Muscle of leg (tissue), 11 donors: Measurements from ENCODE around the gene COTL1. TPM values are rescaled to one million over a fixed set of nuclear protein-coding genes. Genes with fewer than 3 reads are reported as not detected.

Experiments used
- DNase-seq: peaks from one replicate; pipeline ENCODE4 v3.0.0; 2013
- H3K27ac ChIP-seq: one replicate; pipeline ENCODE4 v1.5.1; 2013; ENCODE audit warnings: mild to moderate bottlenecking, low read length, control low read depth
- H3K27me3 ChIP-seq: one replicate; pipeline ENCODE4 v1.6.1; 2013; ENCODE audit warnings: low read length; ENCODE audit not compliant: control insufficient read depth, insufficient read depth
- H3K36me3 ChIP-seq: one replicate; pipeline ENCODE4 v1.6.1; 2013; ENCODE audit warnings: low read length; ENCODE audit not compliant: control insufficient read depth, insufficient read depth
- H3K4me1 ChIP-seq: one replicate; pipeline ENCODE4 v1.6.1; 2013; ENCODE audit warnings: low read length; ENCODE audit not compliant: control insufficient read depth, insufficient read depth
- H3K4me3 ChIP-seq: one replicate; pipeline ENCODE4 v1.5.1; 2013; ENCODE audit warnings: low read length, control low read depth
- H3K9me3 ChIP-seq: replicated peaks from 2 replicates; pipeline ENCODE4 v1.6.1; 2013; ENCODE audit warnings: low read depth, low read length; ENCODE audit not compliant: control insufficient read depth
- WGBS: methylation state at CpG from one replicate; pipeline ENCODE4 v1.1.5; 2013; ENCODE audit warnings: missing lambda C conversion rate; ENCODE audit not compliant: insufficient coverage; 5-methylcytosine and 5-hydroxymethylcytosine counted together
- polyA plus RNA-seq, 8 donors: library from polyadenylated mRNA; unstranded; fragments of 120-200 nt; gene quantifications; one replicate each; pipeline versions ENCODE4 v1.2.1 to v1.2.3, GENCODE V29; 2013; ENCODE audit warnings: inconsistent platforms in 1 of 8, low replicate concordance in 1 of 8; ENCODE audit not compliant: insufficient read length in 8 of 8, insufficient read depth in 1 of 8
- total RNA-seq: library from RNA; stranded (reverse); fragments of 120-200 nt; gene quantifications from one replicate; pipeline ENCODE4 v1.2.4, GENCODE V29; 2013

COTL1 gene
- total and polyA plus RNA-seq, 9 donors, result 17.8 to 50.5 (median 32.9) TPM

DNA sequence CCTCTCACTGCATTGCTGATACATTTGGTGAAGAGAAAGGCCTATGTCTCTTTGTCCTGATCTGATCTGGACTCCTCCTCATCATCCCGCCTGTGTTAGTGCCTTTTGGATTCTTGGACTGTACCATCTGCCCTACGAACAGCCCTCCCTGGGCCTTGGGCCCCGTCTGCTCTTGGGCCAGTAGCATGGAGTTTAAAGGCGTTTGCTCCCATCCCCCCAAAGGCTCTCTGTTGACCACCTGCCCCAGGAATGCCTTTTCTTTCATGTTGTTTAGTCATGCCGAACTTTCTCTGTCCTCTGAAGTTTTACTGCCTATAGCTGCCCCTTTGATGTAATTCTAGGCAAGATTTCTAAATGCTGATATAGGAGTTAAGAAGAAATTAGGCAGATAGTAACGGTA, 82.5 kb downstream of the COTL1 start:
- no peak overlapping the region for H3K4me3 ChIP-seq
- no peak for DNase-seq
- H3K27ac ChIP-seq, result no peak overlapping the region
- peaks cover 2% of the 10 kb centered on the region for H3K27me3 ChIP-seq
- no peaks in the 10 kb centered on the region for H3K36me3 ChIP-seq
- H3K4me1 ChIP-seq, result peaks cover 26% of the 10 kb centered on the region
- H3K9me3 ChIP-seq, result no peaks in the 10 kb centered on the region
- WGBS, result 86% methylated on average over 4 of the region's 6 CpGs

DNA sequence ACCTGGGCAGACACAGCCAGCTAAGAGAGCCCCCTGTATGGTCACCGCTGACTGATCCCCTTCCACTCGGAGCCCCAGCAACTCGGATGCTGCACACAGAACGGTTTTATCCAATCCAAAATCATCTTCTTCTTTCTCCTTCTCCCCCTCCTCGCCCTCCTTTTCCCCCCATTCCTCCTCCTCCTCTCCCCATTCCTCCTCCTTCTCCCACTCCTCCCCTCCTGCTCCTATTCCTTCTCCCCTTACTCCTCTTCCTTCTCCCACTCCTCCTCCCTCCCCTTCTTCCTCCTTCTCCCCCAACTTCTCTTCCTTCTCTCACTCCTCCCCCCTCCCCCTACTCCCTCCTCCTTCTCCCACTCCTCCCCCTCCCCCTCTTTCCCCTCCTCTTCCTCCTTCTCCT, 83.1 kb downstream of the COTL1 start:
- H3K36me3 ChIP-seq, result no peaks in the 10 kb centered on the region
- no peak overlapping the region for H3K27ac ChIP-seq
- no peak overlapping the region for H3K4me3 ChIP-seq
- peaks cover 2% of the 10 kb centered on the region for H3K27me3 ChIP-seq
- H3K9me3 ChIP-seq, result peaks cover 3% of the 10 kb centered on the region
- peaks cover 26% of the 10 kb centered on the region for H3K4me1 ChIP-seq
- 82% methylated on average over 5 of the region's 5 CpGs for WGBS
- DNase-seq, result no peak

DNA sequence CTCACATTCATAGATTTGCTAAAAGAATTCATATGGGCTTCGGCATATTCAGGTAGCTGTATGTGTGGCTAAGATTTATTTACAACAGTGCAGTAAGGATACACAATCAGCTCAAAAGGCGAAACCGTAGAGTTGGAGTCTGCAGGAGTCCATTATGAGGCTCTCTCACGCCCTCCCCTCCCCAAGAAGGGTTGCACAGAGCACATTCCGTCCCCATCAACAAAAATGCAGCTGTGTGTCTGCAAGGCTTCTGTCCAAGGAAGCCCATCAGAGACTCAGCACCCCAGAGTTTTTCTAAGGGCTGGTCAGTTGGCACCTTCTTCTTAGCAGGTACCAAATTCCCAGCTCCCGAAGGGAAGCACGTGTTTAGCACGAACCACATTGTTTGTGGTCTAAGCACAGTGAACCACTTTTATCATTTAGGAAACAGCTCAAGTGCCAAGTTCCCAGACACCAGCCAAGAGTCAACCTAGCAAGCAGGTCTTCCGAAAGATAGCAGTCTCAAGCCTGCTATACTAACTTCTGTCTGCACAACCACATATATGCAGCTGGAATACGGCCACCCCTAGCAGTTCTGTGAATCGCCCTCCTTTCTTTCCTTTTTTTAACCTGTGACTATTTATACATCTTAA, 84.9 kb downstream of the COTL1 start:
- no peak for DNase-seq
- peaks cover 2% of the 10 kb centered on the region for H3K27me3 ChIP-seq
- WGBS, result 61% methylated on average over 6 of the region's 11 CpGs
- no peak overlapping the region for H3K4me3 ChIP-seq
- H3K9me3 ChIP-seq, result peaks cover 7% of the 10 kb centered on the region
- no peaks in the 10 kb centered on the region for H3K36me3 ChIP-seq
- peak overlapping the region; percentile 60 for H3K27ac ChIP-seq
- H3K4me1 ChIP-seq, result peaks cover 30% of the 10 kb centered on the region

DNA sequence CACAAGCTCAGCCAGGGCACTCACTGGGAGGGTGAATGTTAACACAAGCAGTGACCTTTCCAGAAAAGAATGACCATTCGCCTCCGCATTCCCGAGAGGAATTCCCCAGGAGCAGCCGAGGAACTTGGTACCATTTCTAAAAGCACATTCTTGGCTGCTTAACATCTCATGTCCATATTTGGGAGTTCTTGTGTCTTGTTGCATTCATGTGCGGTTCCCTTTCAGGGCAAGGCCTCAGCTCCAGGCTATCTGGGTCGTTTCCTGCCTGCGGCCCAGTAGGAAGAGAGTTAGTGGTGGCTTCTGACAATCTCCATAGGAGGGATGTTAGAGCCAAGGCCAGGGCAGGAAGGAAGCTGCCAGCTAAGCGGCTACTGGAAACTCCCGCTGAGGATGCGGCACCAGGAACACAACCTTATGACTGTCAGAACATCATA, 85.6 kb downstream of the COTL1 start:
- Histone ChIP-seq H3K4me3 (no peak overlapping the region), H3K4me1 (peaks cover 33% of the 10 kb centered on the region), H3K9me3 (peaks cover 7% of the 10 kb centered on the region), H3K36me3 (no peaks in the 10 kb centered on the region), H3K27ac (peak overlapping the region; percentile 60), H3K27me3 (peaks cover 2% of the 10 kb centered on the region)
- 0% methylated on average over 4 of the region's 10 CpGs for WGBS
- peak; percentile 92 for DNase-seq

DNA sequence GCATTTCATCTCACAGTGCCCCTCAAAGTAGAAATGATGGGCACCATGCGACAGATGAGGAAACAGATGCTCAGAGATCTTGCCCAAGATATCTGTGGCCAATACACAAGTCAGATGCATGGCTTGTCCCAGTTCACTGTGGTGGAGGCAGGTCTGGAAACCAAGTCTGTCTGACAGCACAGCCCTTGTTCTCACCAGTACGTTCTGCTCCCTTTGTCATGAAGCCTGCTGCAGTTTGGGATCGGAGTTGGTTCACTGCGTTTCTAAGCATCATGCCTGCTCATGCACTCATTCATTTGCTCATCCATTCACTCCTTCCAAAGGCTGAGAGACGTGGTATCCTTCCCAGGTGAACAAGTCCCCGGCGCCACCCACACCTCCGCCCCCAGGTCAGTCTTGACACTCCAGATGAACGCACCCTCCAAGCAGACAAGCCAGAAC, 86.2 kb downstream of the COTL1 start:
- Histone ChIP-seq H3K27me3 (peaks cover 2% of the 10 kb centered on the region), H3K27ac (peak overlapping the region; percentile 60), H3K4me3 (no peak overlapping the region), H3K36me3 (no peaks in the 10 kb centered on the region), H3K9me3 (peaks cover 7% of the 10 kb centered on the region), H3K4me1 (peaks cover 35% of the 10 kb centered on the region)
- 48% methylated on average over 3 of the region's 9 CpGs for WGBS
- DNase-seq, result peak; percentile 35

DNA sequence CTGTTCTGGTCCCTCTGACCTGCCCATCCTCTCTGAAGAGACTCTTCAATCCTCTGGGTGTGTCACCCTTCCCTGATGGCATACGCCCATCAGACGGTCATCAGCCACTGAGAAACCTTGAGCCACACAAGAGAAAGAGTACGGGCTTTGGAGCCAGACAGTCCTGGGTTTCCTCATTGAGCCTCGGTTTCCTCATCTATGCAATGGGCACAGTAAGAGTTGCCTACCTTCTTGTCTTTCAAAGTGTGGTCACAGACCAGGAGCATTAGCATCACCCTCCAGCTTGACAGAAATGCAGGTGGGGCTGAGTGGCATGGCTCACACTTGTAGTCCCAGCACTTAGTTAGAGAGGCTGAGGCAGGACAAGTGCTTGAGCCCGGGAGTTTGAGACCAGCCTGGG, 87.3 kb downstream of the COTL1 start:
- no peak overlapping the region for H3K4me3 ChIP-seq
- H3K27ac ChIP-seq, result no peak overlapping the region
- H3K4me1 ChIP-seq, result peaks cover 39% of the 10 kb centered on the region
- WGBS, result 95% methylated on average over 4 of the region's 5 CpGs
- no peak for DNase-seq
- H3K36me3 ChIP-seq, result no peaks in the 10 kb centered on the region
- H3K27me3 ChIP-seq, result peaks cover 2% of the 10 kb centered on the region
- H3K9me3 ChIP-seq, result peaks cover 7% of the 10 kb centered on the region

DNA sequence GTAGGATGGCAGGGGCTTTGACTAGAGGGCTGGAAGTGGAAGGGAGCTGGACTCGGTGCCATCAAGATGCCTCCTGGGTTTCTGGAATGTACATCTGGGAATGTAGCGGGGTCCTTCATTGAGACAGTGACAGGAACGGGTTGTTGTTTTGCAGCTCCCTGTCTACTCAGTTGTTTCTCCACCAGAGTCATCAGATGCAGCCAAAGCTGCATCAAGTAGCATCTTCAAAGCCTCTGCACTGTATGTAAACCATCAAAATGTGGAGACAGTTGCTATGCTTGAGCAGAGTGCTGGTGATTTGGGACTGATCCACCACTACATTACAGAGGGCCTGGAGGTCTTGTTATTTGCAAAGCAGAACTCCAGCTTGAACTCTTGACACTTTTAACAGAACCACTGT, 88.3 kb downstream of the COTL1 start:
- WGBS, result no CpG with 5 or more reads among the region's 3 CpGs
- Histone ChIP-seq H3K36me3 (no peaks in the 10 kb centered on the region), H3K4me1 (peaks cover 39% of the 10 kb centered on the region), H3K27ac (no peak overlapping the region), H3K4me3 (no peak overlapping the region), H3K9me3 (peaks cover 7% of the 10 kb centered on the region), H3K27me3 (peaks cover 2% of the 10 kb centered on the region)
- DNase-seq, result no peak

DNA sequence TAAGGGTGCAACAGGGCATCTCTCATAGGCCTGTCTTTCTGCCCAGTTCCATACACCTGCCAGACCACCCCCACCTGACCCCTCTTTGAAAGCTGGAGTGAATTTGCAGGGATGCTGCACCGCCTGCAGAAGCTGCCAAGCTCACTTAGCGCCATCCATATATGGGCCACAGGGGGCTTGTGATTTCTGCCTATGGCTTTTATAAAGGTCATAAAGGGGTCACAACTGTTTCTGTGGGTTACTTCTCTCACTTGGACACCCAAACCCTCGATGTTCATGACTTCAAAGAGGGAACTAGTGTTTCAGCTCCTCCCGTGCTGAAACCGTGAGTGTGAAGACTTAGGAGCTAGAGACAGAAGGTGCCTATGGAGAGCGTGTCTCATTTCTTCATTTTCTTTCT, 89.6 kb downstream of the COTL1 start:
- no peak overlapping the region for H3K4me3 ChIP-seq
- peaks cover 39% of the 10 kb centered on the region for H3K4me1 ChIP-seq
- no CpG with 5 or more reads among the region's 6 CpGs for WGBS
- peaks cover 7% of the 10 kb centered on the region for H3K9me3 ChIP-seq
- H3K36me3 ChIP-seq, result no peaks in the 10 kb centered on the region
- peak; percentile 23 for DNase-seq
- H3K27me3 ChIP-seq, result peaks cover 2% of the 10 kb centered on the region
- peak overlapping the region; percentile 82 for H3K27ac ChIP-seq

DNA sequence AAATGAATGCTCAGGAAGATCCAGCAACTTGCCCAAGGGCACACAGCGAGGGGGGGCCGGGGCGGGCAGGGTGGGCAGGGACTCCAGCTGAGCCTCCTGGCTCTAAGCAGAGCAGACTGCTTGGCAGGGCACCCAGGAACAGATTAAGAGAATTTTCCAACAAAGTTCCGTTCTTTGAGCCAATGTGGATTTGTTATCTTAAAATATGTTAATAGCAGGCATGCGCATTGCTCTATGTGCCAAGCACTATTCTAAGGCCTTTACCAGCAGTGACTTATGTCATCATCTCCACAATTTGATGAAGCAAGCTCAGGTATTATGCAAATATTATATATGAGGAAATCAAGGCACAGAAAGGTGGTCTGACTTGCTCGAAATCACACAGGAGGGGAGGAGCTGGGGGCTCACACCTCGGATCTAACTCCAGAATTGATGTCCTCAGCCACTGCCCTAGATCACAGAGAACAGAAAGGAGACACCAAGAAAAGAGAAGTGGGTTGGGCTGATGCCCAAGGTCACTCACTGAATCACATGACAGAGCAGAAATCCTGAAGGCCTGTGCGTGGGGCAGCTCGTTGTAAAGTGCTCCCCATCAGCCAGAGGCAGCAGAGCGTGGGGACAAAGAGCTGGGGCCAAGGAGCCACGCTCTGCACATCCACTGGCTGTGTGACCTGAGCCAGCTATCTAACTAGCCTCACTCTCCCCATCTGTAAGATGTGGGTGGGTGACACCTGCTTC, 90.2 kb downstream of the COTL1 start:
- DNase-seq, result peak; percentile 46
- WGBS, result 64% methylated on average over 7 of the region's 11 CpGs
- no peak overlapping the region for H3K4me3 ChIP-seq

DNA sequence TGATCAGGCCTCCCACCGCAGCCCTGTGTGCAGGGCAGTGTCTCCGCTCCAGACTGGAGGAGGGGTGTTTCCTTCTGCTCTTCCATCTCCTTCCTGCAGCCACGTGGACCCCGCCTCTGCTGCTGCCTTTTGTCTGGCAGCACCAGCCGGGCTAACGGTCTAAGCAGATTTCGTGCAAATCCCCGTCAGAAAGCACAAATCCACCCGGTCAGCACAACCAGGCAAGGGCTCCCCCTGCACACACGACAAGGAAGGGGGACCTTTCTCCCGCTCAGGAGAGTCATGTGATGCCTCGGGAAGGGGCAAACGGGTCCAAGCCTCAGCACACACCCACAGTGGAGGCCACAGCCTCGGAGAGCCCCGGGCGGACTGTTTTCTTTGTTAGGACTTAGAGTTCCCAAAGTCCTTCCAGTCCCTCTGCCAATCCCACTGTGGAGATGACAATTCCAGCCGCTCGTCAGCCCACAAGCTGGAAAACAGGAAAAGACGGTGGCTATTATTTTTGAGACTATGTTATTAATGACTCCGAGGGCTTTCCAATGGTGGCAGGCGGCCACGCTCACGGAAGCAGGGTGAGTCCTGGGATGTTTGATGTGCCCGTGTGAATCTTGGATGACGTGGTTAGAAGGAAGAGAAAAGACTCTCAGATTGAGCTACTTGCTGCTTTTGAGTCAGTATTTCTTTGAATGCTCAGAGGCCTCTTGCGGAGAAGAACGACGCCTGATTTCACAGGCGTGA, 90.9 kb downstream of the COTL1 start:
- peak; percentile 93 for DNase-seq
- H3K36me3 ChIP-seq, result no peaks in the 10 kb centered on the region
- H3K9me3 ChIP-seq, result peaks cover 7% of the 10 kb centered on the region
- WGBS, result 18% methylated on average over 21 of the region's 29 CpGs
- peaks cover 26% of the 10 kb centered on the region for H3K4me1 ChIP-seq
- no peak overlapping the region for H3K4me3 ChIP-seq
- peaks cover 4% of the 10 kb centered on the region for H3K27me3 ChIP-seq
- H3K27ac ChIP-seq, result peak overlapping the region; percentile 82

More for the DNA sequence above, 90.2 kb downstream of the COTL1 start:
- peaks cover 34% of the 10 kb centered on the region for H3K4me1 ChIP-seq
- peaks cover 7% of the 10 kb centered on the region for H3K9me3 ChIP-seq
- H3K27me3 ChIP-seq, result peaks cover 2% of the 10 kb centered on the region
- H3K27ac ChIP-seq, result peak overlapping the region; percentile 82
- H3K36me3 ChIP-seq, result no peaks in the 10 kb centered on the region
